Fibroblast of skin of abdomen (primary cell): ENCODE data around the gene AHCYL2.
"Not testable (repeated sequence)": the region's sequence is repeated elsewhere in the genome, so short reads cannot be mapped to it uniquely, and the experiment has no call there.

ENCODE experiments used
- DNase-seq: peaks from one replicate; pipeline ENCODE4 v3.0.0-alpha.2; 2013

Gene AHCYL2

GRCh38 chr7:129209067-129209926, 15.5 kb upstream of the AHCYL2 start:
- no peak for DNase-seq

- peak; percentile 31 for DNase-seq
These were observed 14.4 kb upstream of the AHCYL2 start for GRCh38 chr7:129210256-129210988.

- no peak for DNase-seq
These were observed 13.9 kb upstream of the AHCYL2 start for GRCh38 chr7:129210989-129211312.

GRCh38 chr7:129212126-129212525, 12.7 kb upstream of the AHCYL2 start:
- DNase-seq = no peak

GRCh38 chr7:129212596-129212995, 12.2 kb upstream of the AHCYL2 start:
- no peak for DNase-seq

- DNase-seq = peak; percentile 17
These were observed 11.0 kb upstream of the AHCYL2 start for GRCh38 chr7:129213828-129214227.

GRCh38 chr7:129215691-129216090, 9.1 kb upstream of the AHCYL2 start:
- not testable (repeated sequence) for DNase-seq

GRCh38 chr7:129216101-129216715, 8.6 kb upstream of the AHCYL2 start:
- not testable (repeated sequence) for DNase-seq

- DNase-seq = not testable (repeated sequence)
These were observed 7.9 kb upstream of the AHCYL2 start for GRCh38 chr7:129216821-129217416.

GRCh38 chr7:129218514-129219062, 6.2 kb upstream of the AHCYL2 start:
- peak; percentile 73 for DNase-seq

- not testable (repeated sequence) for DNase-seq
These were observed 5.7 kb upstream of the AHCYL2 start for GRCh38 chr7:129219166-129219565.

- no peak for DNase-seq
These were observed 2.8 kb upstream of the AHCYL2 start for GRCh38 chr7:129222064-129222463.

- peak; percentile 32 for DNase-seq
These were observed 538 bp downstream of the AHCYL2 start for GRCh38 chr7:129225206-129225930.

- no peak for DNase-seq
These were observed 1.2 kb downstream of the AHCYL2 start for GRCh38 chr7:129225931-129226572.

GRCh38 chr7:129227646-129228578, 3.1 kb downstream of the AHCYL2 start:
- no peak for DNase-seq

GRCh38 chr7:129228633-129229032, 3.8 kb downstream of the AHCYL2 start:
- no peak for DNase-seq

GRCh38 chr7:129231666-129232065, 6.8 kb downstream of the AHCYL2 start:
- no peak for DNase-seq

GRCh38 chr7:129238546-129238945, 13.7 kb downstream of the AHCYL2 start:
- DNase-seq = no peak

- DNase-seq = no peak
These were observed 15.4 kb downstream of the AHCYL2 start for GRCh38 chr7:129240119-129240820.

GRCh38 chr7:129244220-129244619, 19.4 kb downstream of the AHCYL2 start:
- DNase-seq = no peak
